H1 (cell line): Measurements from ENCODE around the gene MS4A15. TPM values are rescaled to one million over a fixed set of nuclear protein-coding genes. Genes with fewer than 3 reads are reported as not detected.

Experiments
- CTCF ChIA-PET: fragments of 300-600 bp; sonication (Branson Sonifier 250); formaldehyde crosslinking; loops from one replicate; lab custom pipeline; 2021; ENCODE audit not compliant: partially characterized antibody; lab: Charles Lee
- POLR2A ChIA-PET: fragments of 300-600 bp; sonication (Branson Sonifier 250); formaldehyde crosslinking; loops from one replicate; lab custom pipeline; 2021; ENCODE audit warnings: inconsistent platforms; ENCODE audit not compliant: partially characterized antibody; lab: Charles Lee
- DNase-seq, 2 experiments: peaks; one replicate each; pipeline versions ENCODE4 v3.0.0 to v3.0.0-alpha.2; 2010 to 2022; ENCODE audit warnings: low spot score in 2 of 2, low read depth in 1 of 2, mixed read lengths in 1 of 2
- FAIRE-seq: peaks from 2 replicates; lab custom pipeline; 2011; peaks lifted over from hg19 to GRCh38; lab: Jason Lieb, UNC
- H2AFZ ChIP-seq: 2 replicates; pipeline ENCODE4 v1.8.1; 2012; ENCODE audit warnings: low read length, inconsistent platforms
- H2AK5ac ChIP-seq: 2 replicates; pipeline ENCODE4 v1.6.1; 2013; ENCODE audit warnings: low read depth, low read length
- H2BK120ac ChIP-seq: replicated peaks from 2 replicates; pipeline ENCODE3; 2013; ENCODE audit warnings: low read depth, low read length, inconsistent platforms
- H2BK12ac ChIP-seq: 2 replicates; pipeline ENCODE4 v1.6.1; 2013; ENCODE audit warnings: low read depth, low read length
- H2BK15ac ChIP-seq: 2 replicates; pipeline ENCODE4 v1.6.1; 2013; ENCODE audit warnings: low read length
- H2BK20ac ChIP-seq: 2 replicates; pipeline ENCODE4 v1.6.1; 2013; ENCODE audit warnings: low read length
- H2BK5ac ChIP-seq: 2 replicates; pipeline ENCODE4 v1.6.1; 2013; ENCODE audit warnings: low read depth, low read length
- H3K14ac ChIP-seq: 2 replicates; pipeline ENCODE4 v1.6.1; 2013; ENCODE audit warnings: inconsistent platforms; ENCODE audit not compliant: insufficient read length
- H3K18ac ChIP-seq: 2 replicates; pipeline ENCODE4 v1.6.1; 2013; ENCODE audit warnings: low read length; ENCODE audit errors: extremely low read depth
- H3K23ac ChIP-seq: 2 replicates; pipeline ENCODE4 v1.6.1; 2013; ENCODE audit warnings: inconsistent platforms; ENCODE audit not compliant: insufficient read length
- H3K23me2 ChIP-seq: 2 replicates; pipeline ENCODE4 v1.6.1; 2013; ENCODE audit warnings: low read depth, low read length
- H3K27ac ChIP-seq: 2 replicates; pipeline ENCODE4 v1.6.1; 2011; ENCODE audit warnings: low read depth, low read length, inconsistent platforms
- H3K27me3 ChIP-seq, 4 experiments: replicated peaks in 1 of 4; 1 replicate in 1 of 4; 2 replicates in 3 of 4; pipeline versions ENCODE4 v1.6.1 to v1.8.1; 2011 to 2013; ENCODE audit warnings: low read length in 3 of 4, mild to moderate bottlenecking in 3 of 4, inconsistent platforms in 2 of 4, mixed read lengths in 2 of 4, moderate library complexity in 1 of 4; ENCODE audit not compliant: control insufficient read depth in 3 of 4, insufficient read depth in 3 of 4; ENCODE audit errors: extremely low read depth in 1 of 4
- H3K36me3 ChIP-seq, 4 experiments: 2 replicates each; pipeline versions ENCODE4 v1.6.1 to v1.8.1; 2011 to 2013; ENCODE audit warnings: mild to moderate bottlenecking in 4 of 4, low read length in 3 of 4, moderate library complexity in 2 of 4, control low read depth in 1 of 4, inconsistent platforms in 1 of 4; ENCODE audit not compliant: insufficient read depth in 4 of 4, control insufficient read depth in 2 of 4
- H3K4ac ChIP-seq: replicated peaks from 2 replicates; pipeline ENCODE3; 2013; ENCODE audit warnings: low read length, low read depth, mixed read lengths, inconsistent platforms; ENCODE audit not compliant: insufficient read length
- H3K4me1 ChIP-seq, 4 experiments: replicated peaks in 1 of 4; 1 replicate in 1 of 4; 2 replicates in 3 of 4; pipeline versions ENCODE4 v1.6.1 to v1.8.1; 2011 to 2013; ENCODE audit warnings: low read length in 3 of 4, inconsistent platforms in 2 of 4, mixed read lengths in 1 of 4; ENCODE audit not compliant: insufficient read depth in 4 of 4, control insufficient read depth in 3 of 4
- H3K4me2 ChIP-seq, 2 experiments: 2 replicates each; pipeline versions ENCODE4 v1.6.1 to v1.8.1; 2011 to 2013; ENCODE audit warnings: low read depth in 2 of 2, low read length in 2 of 2, control low read depth in 1 of 2, inconsistent platforms in 1 of 2, mild to moderate bottlenecking in 1 of 2; ENCODE audit not compliant: insufficient read depth in 1 of 2
- H3K4me3 ChIP-seq, 4 experiments: fragments of 200-600, 300-600 bp in 1 of 4; sonication (generic), shearing (Covaris generic), sonication (Bioruptor Twin) in 1 of 4; 2 replicates each; pipeline versions ENCODE4 v1.5.1 to v1.8.1; 2011 to 2016; ENCODE audit warnings: low read length in 4 of 4, low read depth in 3 of 4, control low read depth in 2 of 4, inconsistent platforms in 2 of 4, mild to moderate bottlenecking in 2 of 4, mixed read lengths in 1 of 4, moderate library complexity in 1 of 4; ENCODE audit not compliant: insufficient read depth in 2 of 4; ENCODE audit errors: extremely low read depth in 1 of 4
- H3K56ac ChIP-seq: replicated peaks from 2 replicates; pipeline ENCODE3; 2013; ENCODE audit warnings: low read depth, mild to moderate bottlenecking, mixed read lengths, low read length, inconsistent platforms; ENCODE audit not compliant: insufficient read length
- H3K79me1 ChIP-seq: 2 replicates; pipeline ENCODE4 v1.6.1; 2013; ENCODE audit warnings: low read depth, low read length, control low read depth
- H3K79me2 ChIP-seq, 2 experiments: 2 replicates each; pipeline versions ENCODE4 v1.6.1 to v1.8.1; 2012 to 2013; ENCODE audit warnings: low read length in 2 of 2, mild to moderate bottlenecking in 2 of 2, inconsistent platforms in 1 of 2; ENCODE audit not compliant: insufficient read depth in 2 of 2, control insufficient read depth in 1 of 2
- H3K9ac ChIP-seq, 4 experiments: replicated peaks in 1 of 4; 1 replicate in 1 of 4; 2 replicates in 3 of 4; pipeline versions ENCODE4 v1.6.1 to v1.8.1; 2011 to 2013; ENCODE audit warnings: low read depth in 3 of 4, low read length in 3 of 4, control low read depth in 2 of 4, mild to moderate bottlenecking in 2 of 4, moderate library complexity in 2 of 4, inconsistent platforms in 1 of 4; ENCODE audit errors: extremely low read depth in 1 of 4
- H3K9me3 ChIP-seq, 2 experiments: 2 replicates each; pipeline versions ENCODE4 v1.6.1 to v1.8.1; 2012 to 2013; ENCODE audit warnings: mild to moderate bottlenecking in 2 of 2, moderate library complexity in 2 of 2, control low read depth in 1 of 2, inconsistent platforms in 1 of 2, low read depth in 1 of 2, low read length in 1 of 2, mixed read lengths in 1 of 2; ENCODE audit not compliant: insufficient read depth in 2 of 2
- H4K20me1 ChIP-seq, 2 experiments: replicated peaks in 1 of 2; 2 replicates each; pipeline versions ENCODE3 to v1.8.1; 2011 to 2013; ENCODE audit warnings: inconsistent platforms in 2 of 2, low read length in 2 of 2, mild to moderate bottlenecking in 1 of 2; ENCODE audit not compliant: insufficient read depth in 2 of 2, control insufficient read depth in 1 of 2
- H4K5ac ChIP-seq: 2 replicates; pipeline ENCODE4 v1.6.1; 2013; ENCODE audit warnings: low read length, low read depth, mixed read lengths, inconsistent platforms; ENCODE audit not compliant: insufficient read length
- H4K8ac ChIP-seq: 2 replicates; pipeline ENCODE4 v1.8.0; 2013; ENCODE audit warnings: mild to moderate bottlenecking, moderate library complexity, low read length, inconsistent platforms; ENCODE audit not compliant: insufficient read depth; ENCODE audit errors: extremely low read depth
- H4K91ac ChIP-seq: replicated peaks from 2 replicates; pipeline ENCODE3; 2013; ENCODE audit warnings: low read length, mixed read lengths, inconsistent platforms; ENCODE audit not compliant: insufficient read length
- BACH1 ChIP-seq: IDR thresholded peaks from 2 replicates; pipeline ENCODE4 v1.6.1; 2012; ENCODE audit warnings: low read length, improper control_type of control experiment
- CHD2 ChIP-seq: IDR thresholded peaks from 2 replicates; pipeline ENCODE4 v1.6.1; 2012; ENCODE audit warnings: low read length, improper control_type of control experiment
- JUN ChIP-seq: IDR thresholded peaks from 2 replicates; pipeline ENCODE4 v1.6.1; 2011; ENCODE audit warnings: low read depth, mild to moderate bottlenecking, improper control_type of control experiment, low read length
- POLR2A ChIP-seq, 2 experiments: IDR thresholded peaks; 1 replicate in 1 of 2; 2 replicates in 1 of 2; pipeline ENCODE4 v1.6.1; 2011; ENCODE audit warnings: low read depth in 2 of 2, low read length in 2 of 2, mild to moderate bottlenecking in 2 of 2; ENCODE audit errors: control extremely low read depth in 1 of 2
- WGBS, 2 experiments: shearing (Covaris generic) in 1 of 2; methylation state at CpG; one replicate each; pipeline versions ENCODE4 v1.1.6 to v1.1.7; 2013 to 2015; ENCODE audit warnings: low lambda C conversion rate in 2 of 2, mixed read lengths in 2 of 2, inconsistent platforms in 1 of 2, low coverage in 1 of 2, missing lambda C conversion rate in 1 of 2; ENCODE audit not compliant: insufficient replicate concordance in 2 of 2, insufficient coverage in 1 of 2, insufficient read length in 1 of 2; ENCODE audit errors: extremely low coverage in 1 of 2, missing lambda C conversion rate in 1 of 2; 5-methylcytosine and 5-hydroxymethylcytosine counted together
- polyA plus RNA-seq, 7 experiments: library from polyadenylated mRNA; depleted of rRNA in 3 of 7; stranded (reverse) in 5 of 7; unstranded in 2 of 7; fragments of >200 nt in 5 of 7; fragments of 200-250 nt in 2 of 7; gene quantifications; 1 replicate in 5 of 7; 2 replicates in 1 of 7; 4 replicates in 1 of 7; pipeline versions ENCODE4 v1.2.1 to v1.2.3, GENCODE V29; 2011 to 2013; ENCODE audit warnings: missing spikeins in 2 of 7, mixed read lengths in 2 of 7
- total RNA-seq: library from RNA; stranded (reverse); fragmentation: NEBNext Ultra II Directional; extraction: Animal tissue kit (Norgen Biotek cat#: 25700); gene quantifications from 2 replicates; pipeline ENCODE4 v1.2.1, GENCODE V29; 2021

Gene MS4A15
- total and polyA plus RNA-seq, 2 of the 8 experiments (the other 6 are each of a cell fraction or from before 2014, with no cell fraction given), result 0.15 to 0.17 TPM

GRCh38 chr11:60825118-60825517 is 68.5 kb downstream of the MS4A15 start:
- 86% methylated on average over 5 of the region's 5 CpGs; no CpG with 5 or more reads in 1 of the 2 experiments for WGBS, 2 experiments
- H4K20me1 ChIP-seq, result peaks cover 0 to 2% of the 10 kb centered on the region in 2 experiments
- no peak for TF ChIP-seq CHD2
- no peak for TF ChIP-seq BACH1
- no peak for TF ChIP-seq POLR2A (IDR thresholded peaks at IDR 0.05; ENCODE audit: control extremely low read depth in 1 of 2, low read depth in 2 of 2, low read length in 2 of 2)
- TF ChIP-seq JUN, result no peak

More at GRCh38 chr11:60825118-60825517, 68.5 kb downstream of the MS4A15 start:
- DNase-seq (no peak), FAIRE-seq (no peak)
- Histone ChIP-seq H2BK12ac (no peak overlapping the region), H3K23ac (no peak overlapping the region), H3K79me2 (no peaks in the 10 kb centered on the region), H2BK20ac (no peak overlapping the region), H3K9ac (no peak overlapping the region), H3K4me2 (no peak overlapping the region), H2BK5ac (no peak overlapping the region), H3K4ac (no peak overlapping the region), H3K27ac (no peak overlapping the region), H3K14ac (no peak overlapping the region), H2AFZ (no peak overlapping the region), H2BK15ac (no peak overlapping the region), H3K36me3 (no peaks in the 10 kb centered on the region), H3K4me1 (no peaks in the 10 kb centered on the region), H3K4me3 (no peak overlapping the region), H3K79me1 (no peaks in the 10 kb centered on the region), H2AK5ac (no peak overlapping the region), H4K8ac (no peak overlapping the region), H3K56ac (no peak overlapping the region), H3K9me3 (no peaks in the 10 kb centered on the region), H4K5ac (no peak overlapping the region), H3K23me2 (no peaks in the 10 kb centered on the region), H2BK120ac (no peak overlapping the region), H3K27me3 (no peaks in the 10 kb centered on the region; a peak in 1 of 7 replicates), H3K18ac (no peak overlapping the region), H4K91ac (no peak overlapping the region)
- ChIA-PET POLR2A (no interaction called here), CTCF (interaction anchor here (0.6 to 18.0 kb wide), 6 partner anchors 13 to 71 kb away, joined by 4 to 522 read pairs (median 5); partner anchors contain the start of gene PRPF19)
